Fibroblast of lung (primary cell): ENCODE measurements around the gene MT1H. TPM values are rescaled to one million over a fixed set of nuclear protein-coding genes. Genes with fewer than 3 reads are reported as not detected.
"Not testable (repeated sequence)": the region's sequence is repeated elsewhere in the genome, so short reads cannot be mapped to it uniquely, and the experiment has no call there.

ENCODE experiments used
- DNase-seq, 2 donors: peaks; one replicate each; pipeline versions ENCODE4 v3.0.0 to v3.0.0-alpha.2; 2010; ENCODE audit warnings: low read depth in 2 of 2
- H2AFZ ChIP-seq: 2 replicates; pipeline ENCODE4 v1.5.1; 2012; ENCODE audit warnings: low read length, control low read depth, inconsistent platforms
- H3K27ac ChIP-seq: 2 replicates; pipeline ENCODE4 v1.5.1; 2011; ENCODE audit warnings: low read length, control low read depth; ENCODE audit not compliant: insufficient read depth
- H3K27me3 ChIP-seq: 2 replicates; pipeline ENCODE4 v1.5.1; 2011; ENCODE audit warnings: mild to moderate bottlenecking, low read length; ENCODE audit not compliant: control insufficient read depth, insufficient read depth
- H3K36me3 ChIP-seq: 2 replicates; pipeline ENCODE4 v1.5.1; 2011; ENCODE audit warnings: low read length; ENCODE audit not compliant: control insufficient read depth, insufficient read depth
- H3K4me1 ChIP-seq: 2 replicates; pipeline ENCODE4 v1.5.1; 2011; ENCODE audit warnings: low read length; ENCODE audit not compliant: control insufficient read depth, insufficient read depth; ENCODE audit errors: extremely low read depth
- H3K4me2 ChIP-seq: 2 replicates; pipeline ENCODE4 v1.5.1; 2011; ENCODE audit warnings: low read length, control low read depth; ENCODE audit not compliant: insufficient read depth; ENCODE audit errors: extremely low read depth
- H3K4me3 ChIP-seq, 4 experiments: fragments of 200-600 bp in 1 of 4; sonication (generic) in 1 of 4; replicated peaks in 1 of 4; 2 replicates each; pipeline ENCODE4 v1.5.1; 2011 to 2016; ENCODE audit warnings: low read length in 4 of 4, low read depth in 3 of 4, mild to moderate bottlenecking in 3 of 4, control low read depth in 2 of 4, inconsistent platforms in 1 of 4, mixed read lengths in 1 of 4; ENCODE audit not compliant: insufficient read depth in 1 of 4; ENCODE audit errors: control extremely low read depth in 1 of 4
- H3K79me2 ChIP-seq: 2 replicates; pipeline ENCODE4 v1.5.1; 2012; ENCODE audit warnings: mild to moderate bottlenecking, low read length, inconsistent platforms; ENCODE audit not compliant: control insufficient read depth, insufficient read depth
- H3K9ac ChIP-seq: 2 replicates; pipeline ENCODE4 v1.5.1; 2011; ENCODE audit warnings: mild to moderate bottlenecking, low read length, control low read depth; ENCODE audit not compliant: insufficient read depth
- H3K9me3 ChIP-seq: 2 replicates; pipeline ENCODE4 v1.5.1; 2012; ENCODE audit warnings: low read depth, low read length; ENCODE audit not compliant: control insufficient read depth, insufficient read depth
- H4K20me1 ChIP-seq: 2 replicates; pipeline ENCODE4 v1.5.1; 2011; ENCODE audit warnings: low read length; ENCODE audit not compliant: control insufficient read depth, insufficient read depth; ENCODE audit errors: extremely low read depth
- CTCF ChIP-seq, 2 donors: IDR thresholded peaks in 1 of 2; conservative IDR thresholded peaks in 1 of 2; 1 replicate in 1 of 2; 2 replicates in 1 of 2; pipeline ENCODE4 v1.5.1; 2011 to 2012; ENCODE audit warnings: low read length in 2 of 2, control low read depth in 1 of 2, inconsistent platforms in 1 of 2, low read depth in 1 of 2, mild to moderate bottlenecking in 1 of 2
- EZH2 ChIP-seq: IDR thresholded peaks from 2 replicates; pipeline ENCODE4 v1.5.1; 2012; ENCODE audit warnings: low read length, control low read depth, mild to moderate bottlenecking; ENCODE audit errors: missing control alignments
- polyA plus RNA-seq, 2 donors: library from polyadenylated mRNA; depleted of rRNA in 1 of 2; stranded (reverse) in 1 of 2; unstranded in 1 of 2; fragments of >200 nt; gene quantifications; 2 replicates each; pipeline ENCODE4 v1.2.1, GENCODE V29; 2011 to 2012; ENCODE audit warnings: missing spikeins in 1 of 2
- total RNA-seq: library from RNA; depleted of rRNA; stranded (reverse); fragments of >200 nt; gene quantifications from 2 replicates; pipeline ENCODE4 v1.2.1, GENCODE V29; 2014

The MT1H gene
- total and polyA plus RNA-seq, 2 donors (not counting 1 experiment from before 2014, with no cell fraction given) = not detected

- H3K4me1 ChIP-seq = no peaks in the 10 kb centered on the region
- TF ChIP-seq EZH2 (no peak), CTCF (conservative IDR thresholded peaks at IDR 0.05 in 1 of 2, IDR thresholded peaks at IDR 0.05 in 1 of 2; ENCODE audit: low read depth in 1 of 2, low read length in 2 of 2) (no peak)
- H2AFZ ChIP-seq = no peak overlapping the region
- no peak overlapping the region for H3K9ac ChIP-seq
- H3K36me3 ChIP-seq = no peaks in the 10 kb centered on the region
- no peaks in the 10 kb centered on the region for H3K9me3 ChIP-seq
- no peak overlapping the region for H3K27ac ChIP-seq
- no peak overlapping the region for H3K4me2 ChIP-seq
- no peaks in the 10 kb centered on the region for H3K27me3 ChIP-seq
- DNase-seq = no peak
- H3K4me3 ChIP-seq = no peak overlapping the region
- H4K20me1 ChIP-seq = no peaks in the 10 kb centered on the region
- H3K79me2 ChIP-seq = no peaks in the 10 kb centered on the region
Observed at GRCh38 chr16:56713794-56714193, 44.2 kb downstream of the MT1H start.

GRCh38 chr16:56715126-56715525 lies 45.5 kb downstream of the MT1H start:
- no peaks in the 10 kb centered on the region for H3K36me3 ChIP-seq
- H4K20me1 ChIP-seq = no peaks in the 10 kb centered on the region
- no peak overlapping the region for H3K9ac ChIP-seq
- H3K27me3 ChIP-seq = no peaks in the 10 kb centered on the region
- no peak overlapping the region for H3K4me2 ChIP-seq
- H3K4me1 ChIP-seq = no peaks in the 10 kb centered on the region
- H3K4me3 ChIP-seq = no peak overlapping the region
- H3K27ac ChIP-seq = no peak overlapping the region
- TF ChIP-seq CTCF (conservative IDR thresholded peaks at IDR 0.05 in 1 of 2, IDR thresholded peaks at IDR 0.05 in 1 of 2; ENCODE audit: low read depth in 1 of 2, low read length in 2 of 2) (no peak), EZH2 (no peak)
- no peaks in the 10 kb centered on the region for H3K79me2 ChIP-seq
- DNase-seq = no peak
- H3K9me3 ChIP-seq = no peaks in the 10 kb centered on the region
- no peak overlapping the region for H2AFZ ChIP-seq

GRCh38 chr16:56716761-56717160 lies 47.1 kb downstream of the MT1H start:
- Histone ChIP-seq H3K9me3 (no peaks in the 10 kb centered on the region), H3K27ac (no peak overlapping the region), H3K9ac (no peak overlapping the region), H3K27me3 (no peaks in the 10 kb centered on the region), H3K36me3 (no peaks in the 10 kb centered on the region), H3K4me2 (no peak overlapping the region), H2AFZ (no peak overlapping the region), H3K79me2 (no peaks in the 10 kb centered on the region), H4K20me1 (no peaks in the 10 kb centered on the region), H3K4me3 (no peak overlapping the region), H3K4me1 (no peaks in the 10 kb centered on the region)
- no peak for DNase-seq
- TF ChIP-seq CTCF (conservative IDR thresholded peaks at IDR 0.05 in 1 of 2, IDR thresholded peaks at IDR 0.05 in 1 of 2; ENCODE audit: low read depth in 1 of 2, low read length in 2 of 2) = no peak
- TF ChIP-seq EZH2 = no peak

- DNase-seq = not testable (repeated sequence)
Observed at GRCh38 chr16:56717532-56717931, 47.9 kb downstream of the MT1H start.

More at GRCh38 chr16:56717532-56717931, 47.9 kb downstream of the MT1H start:
- not testable (repeated sequence) for H3K9ac ChIP-seq, H3K9me3 ChIP-seq, H3K4me1 ChIP-seq, H3K27ac ChIP-seq, H3K4me2 ChIP-seq, H3K27me3 ChIP-seq, H2AFZ ChIP-seq, H3K4me3 ChIP-seq, H3K36me3 ChIP-seq, H3K79me2 ChIP-seq, H4K20me1 ChIP-seq
